IMR-90 (cell line): Measurements from ENCODE around the gene CCNYL1.
"Not testable (repeated sequence)": the region's sequence is repeated elsewhere in the genome, so short reads cannot be mapped to it uniquely, and the experiment has no call there.

Experiments
- CEBPB ChIP-seq: IDR thresholded peaks from 2 replicates; pipeline ENCODE4 v1.6.1; 2012; ENCODE audit warnings: low read depth, low read length, improper control_type of control experiment
- CTCF ChIP-seq: conservative IDR thresholded peaks from 2 replicates; pipeline ENCODE4 v1.5.1; 2012; ENCODE audit warnings: mild to moderate bottlenecking, low read depth, low read length, improper control_type of control experiment
- ELK1 ChIP-seq: fragments of 150-350 bp; IDR thresholded peaks from 2 replicates; pipeline ENCODE4 v1.6.1; 2016; ENCODE audit warnings: low read depth, mild to moderate bottlenecking, low read length, moderate library complexity, borderline replicate concordance
- FOS ChIP-seq: fragments of 150-350 bp; IDR thresholded peaks from 2 replicates; pipeline ENCODE4 v1.6.1; 2016; ENCODE audit warnings: low read depth, low read length
- MXI1 ChIP-seq: IDR thresholded peaks from 2 replicates; pipeline ENCODE4 v1.6.1; 2012; ENCODE audit warnings: low read depth, mild to moderate bottlenecking, low read length, moderate library complexity, borderline replicate concordance
- POLR2A ChIP-seq: IDR thresholded peaks from 2 replicates; pipeline ENCODE4 v1.6.1; 2012; ENCODE audit warnings: mild to moderate bottlenecking, low read depth, low read length
- RAD21 ChIP-seq: IDR thresholded peaks from 2 replicates; pipeline ENCODE4 v1.6.1; 2012; ENCODE audit warnings: low read length, improper control_type of control experiment
- RFX5 ChIP-seq: IDR thresholded peaks from 2 replicates; pipeline ENCODE4 v1.8.0; 2012; ENCODE audit warnings: low read depth, mild to moderate bottlenecking, low read length, moderate library complexity

- not testable (repeated sequence) for TF ChIP-seq FOS, POLR2A, CEBPB, RAD21, CTCF, RFX5, MXI1, ELK1
Observed at GRCh38 chr2:207723425-207723787, 12.0 kb downstream of the CCNYL1 start.
